Measurements from ENCODE around the gene TMEM135. TPM values are rescaled to one million over a fixed set of nuclear protein-coding genes. Genes with fewer than 3 reads are reported as not detected.

Gene TMEM135
- total and polyA plus RNA-seq, 5 experiments from 2014 or later = 5.4 to 20.4 (median 8.7) TPM

- no peaks in the 10 kb centered on the region for H3K36me3 Mint-ChIP-seq
- H3K27me3 Mint-ChIP-seq = peaks cover 5 to 32% (median 6%) of the 10 kb centered on the region in 5 donors
- DNase-seq = no peak
- no peak overlapping the region for H3K4me3 Mint-ChIP-seq
- POLR2A ChIA-PET = no interaction called here
- no peaks in the 10 kb centered on the region for H3K4me1 Mint-ChIP-seq
- H3K27ac Mint-ChIP-seq = no peak overlapping the region
- H3K9me3 Mint-ChIP-seq = peaks cover 0 to 1% (median 0%) of the 10 kb centered on the region in 9 donors
- ATAC-seq = no peak
Observed at GRCh38 chr11:87372065-87372464, 334.3 kb downstream of the TMEM135 start.

Other genes with a start within 250 kb of the TMEM135 start
- gene PRSS23, start 237.4 kb upstream of the TMEM135 start, total RNA-seq = under 1 TPM in 1 of 2 experiments, not detected in 1; 0.11 TPM
- 10 to 100 TPM in 1 of 3 donors, under 1 TPM in 2; 0.23 to 17.6 (median 0.49) TPM for gene PRSS23, start 237.4 kb upstream of the TMEM135 start, polyA plus RNA-seq
- not detected for gene FZD4, start 82.5 kb upstream of the TMEM135 start, total RNA-seq
- not detected for gene FZD4, start 82.5 kb upstream of the TMEM135 start, polyA plus RNA-seq